GM12801 (cell line): ENCODE data around the gene PLCL1.

Experiments
- CTCF ChIP-seq: IDR thresholded peaks from one replicate; pipeline ENCODE4 v1.5.1; 2011; ENCODE audit warnings: control low read depth; ENCODE audit not compliant: insufficient read length; ENCODE audit errors: extremely low read depth

Gene PLCL1

DNA sequence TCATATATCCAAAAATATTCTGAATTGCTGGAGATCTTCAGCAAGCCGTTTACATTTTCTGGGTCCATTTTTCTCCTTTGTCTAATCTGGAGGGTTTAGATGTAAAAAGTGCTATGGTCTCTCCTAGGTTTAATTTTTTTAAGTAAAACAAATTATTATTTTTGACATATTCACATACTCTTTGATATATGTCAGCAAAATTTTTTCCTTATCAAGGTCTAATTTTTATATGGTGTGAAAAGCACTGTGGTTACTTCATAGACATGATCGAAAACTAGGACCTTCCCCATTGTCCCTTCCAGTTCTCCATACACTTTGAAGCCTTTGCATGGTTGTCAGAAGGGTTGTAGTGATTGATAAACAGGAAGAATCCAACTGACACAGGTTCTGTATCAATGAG lies 168.2 kb downstream of the PLCL1 start:
- TF ChIP-seq CTCF: no peak

- no peak for TF ChIP-seq CTCF
These were observed 169.4 kb downstream of the PLCL1 start for GRCh38 chr2:197973772-197974171.

DNA sequence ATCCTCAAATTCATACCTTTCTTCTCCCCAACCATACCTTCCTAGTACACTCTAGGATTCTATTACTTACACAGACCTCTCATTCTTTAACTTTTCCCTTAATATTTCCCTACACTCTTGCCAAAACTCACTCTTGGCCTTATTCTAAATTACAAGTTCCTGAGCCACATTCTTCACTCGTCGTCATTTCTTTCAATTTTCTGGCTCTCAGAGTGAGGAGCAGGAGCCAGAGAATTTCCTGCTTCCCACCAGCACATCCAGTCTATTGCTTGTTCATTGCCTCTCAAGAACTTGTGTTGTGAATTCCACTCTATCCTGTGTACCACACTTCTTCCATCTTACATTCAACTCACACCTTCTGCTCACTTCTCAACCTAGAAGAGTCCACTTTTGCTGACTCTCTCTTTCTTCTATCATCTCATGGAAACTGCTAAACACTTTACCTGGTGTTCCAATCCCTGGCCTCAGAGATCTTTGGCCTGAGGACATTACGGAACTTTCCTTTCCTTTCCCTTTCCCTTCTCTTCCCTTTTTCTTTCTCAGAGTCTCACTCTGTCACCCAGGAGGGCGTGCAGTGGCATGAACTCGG lies 171.6 kb downstream of the PLCL1 start:
- no peak for TF ChIP-seq CTCF

DNA sequence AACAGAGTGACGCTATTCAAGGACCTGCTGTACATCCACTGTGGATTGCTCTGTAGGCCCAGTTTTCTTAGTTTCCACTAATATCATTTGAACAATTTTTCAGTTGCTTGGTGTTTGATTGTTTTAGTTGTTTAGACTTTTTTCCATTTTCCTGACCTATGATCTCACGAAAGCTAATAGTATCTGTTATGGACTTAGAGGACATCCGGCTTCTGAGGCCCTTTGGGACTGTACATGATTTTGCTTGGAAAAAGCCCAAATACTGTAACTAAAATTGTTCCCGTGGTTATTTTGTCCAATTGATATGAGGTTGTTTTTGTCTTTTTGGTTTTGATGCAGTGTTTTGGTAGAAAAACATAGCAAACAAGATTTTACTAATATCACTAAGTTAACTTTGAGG lies 174.6 kb downstream of the PLCL1 start:
- no peak for TF ChIP-seq CTCF

DNA sequence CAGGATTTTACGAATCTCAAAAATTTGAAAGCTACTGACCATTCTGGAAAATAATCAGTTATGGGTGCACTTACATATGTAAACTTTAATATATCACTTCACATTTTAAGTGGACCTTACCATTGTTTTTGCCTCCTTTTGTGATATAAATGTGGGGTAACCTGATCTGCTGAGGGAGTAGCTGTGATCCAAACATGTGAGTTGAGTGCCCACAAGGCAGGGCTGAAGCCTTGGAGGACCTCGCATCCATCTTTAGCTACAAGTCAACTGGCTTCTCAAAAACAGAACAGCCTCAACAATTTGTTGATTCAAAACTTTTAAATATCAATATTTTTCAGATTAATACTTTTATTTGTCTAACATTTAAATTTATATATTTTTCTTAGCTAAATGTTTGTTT lies 178.2 kb downstream of the PLCL1 start:
- no peak for TF ChIP-seq CTCF

DNA sequence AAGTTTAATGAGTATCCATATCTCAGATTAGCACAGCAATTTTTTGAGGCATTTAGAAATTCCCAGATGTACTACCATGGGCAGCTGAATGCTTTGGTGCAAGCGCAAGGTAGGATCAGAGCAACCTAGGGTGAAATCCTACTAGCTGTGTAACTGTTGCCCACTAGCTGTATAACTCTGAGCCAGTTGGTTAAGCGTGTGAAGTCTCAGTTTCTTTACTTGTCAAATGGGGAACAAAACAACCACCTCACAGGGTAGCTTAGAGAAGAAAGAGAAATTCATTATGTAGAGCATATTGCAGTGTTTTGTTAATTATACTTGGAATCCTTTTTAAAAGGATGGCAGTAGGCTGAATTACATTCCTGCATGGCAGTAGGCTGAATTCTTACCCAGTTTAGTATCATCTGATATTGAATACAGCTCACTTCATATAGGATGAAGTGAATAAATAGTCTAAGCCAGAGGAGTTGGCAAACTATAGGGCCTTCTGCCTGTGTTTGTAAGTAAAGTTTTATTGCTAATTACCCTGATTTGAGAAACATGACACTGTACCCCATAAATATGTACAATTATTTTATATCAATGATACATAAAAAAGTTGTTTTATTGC lies 180.7 kb downstream of the PLCL1 start:
- no peak for TF ChIP-seq CTCF

DNA sequence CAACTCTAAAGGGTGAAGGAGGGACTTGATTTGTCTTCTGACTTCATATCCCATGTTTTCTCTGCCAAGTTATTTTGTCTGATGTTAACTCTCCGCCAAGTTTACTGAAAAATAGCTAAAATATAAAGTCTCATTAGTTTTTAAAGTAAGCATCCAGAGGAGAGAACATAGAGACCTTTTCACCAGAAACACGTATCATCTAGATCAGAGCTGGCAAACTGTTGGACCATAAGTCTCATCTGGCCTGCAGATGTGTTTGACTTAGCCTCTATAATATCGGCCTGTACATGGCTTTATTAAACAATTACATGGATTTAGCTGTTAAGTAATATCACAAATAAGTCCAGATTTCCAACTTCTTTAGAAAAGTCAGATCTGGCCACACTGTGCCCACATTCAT lies 182.6 kb downstream of the PLCL1 start:
- no peak for TF ChIP-seq CTCF
